GM06990 (cell line): ENCODE measurements around the gene GARIN5A.

ENCODE experiments used
- DNase-seq: peaks from one replicate; pipeline ENCODE4 v3.0.0-alpha.2; 2011; ENCODE audit not compliant: insufficient read length; ENCODE audit errors: extremely low read depth
- H3K27me3 ChIP-seq: replicated peaks from 2 replicates; pipeline ENCODE4 v1.6.0; 2011; ENCODE audit warnings: low read length; ENCODE audit not compliant: control insufficient read depth, insufficient read depth
- H3K36me3 ChIP-seq: 2 replicates; pipeline ENCODE4 v1.5.1; 2011; ENCODE audit warnings: low read length; ENCODE audit not compliant: control insufficient read depth, insufficient read depth
- H3K4me3 ChIP-seq: replicated peaks from 2 replicates; pipeline ENCODE4 v1.5.1; 2011; ENCODE audit warnings: low read depth, mild to moderate bottlenecking, control low read depth, low read length
- CTCF ChIP-seq: IDR thresholded peaks from 2 replicates; pipeline ENCODE4 v1.5.1; 2011; ENCODE audit warnings: low read length, control low read depth, mild to moderate bottlenecking, inconsistent platforms; ENCODE audit not compliant: insufficient read depth, poor library complexity, severe bottlenecking

Gene GARIN5A

GRCh38 chr19:50419580-50420035 lies 57.0 kb downstream of the GARIN5A start:
- peak overlapping the region; percentile 71 for H3K4me3 ChIP-seq
- no peaks in the 10 kb centered on the region for H3K27me3 ChIP-seq
- TF ChIP-seq CTCF = no peak
- DNase-seq = peak; percentile 77
- H3K36me3 ChIP-seq = peaks cover 6% of the 10 kb centered on the region

- H3K27me3 ChIP-seq = no peaks in the 10 kb centered on the region
- H3K36me3 ChIP-seq = peaks cover 6% of the 10 kb centered on the region
- H3K4me3 ChIP-seq = peak overlapping the region; percentile 71
- DNase-seq = no peak
- no peak for TF ChIP-seq CTCF
Observed at GRCh38 chr19:50419022-50419579, 57.5 kb downstream of the GARIN5A start.

- TF ChIP-seq CTCF = no peak
- Histone ChIP-seq H3K4me3 (peak within 1 kb of the TSS; percentile 71), H3K27me3 (no peaks in the 10 kb centered on the region), H3K36me3 (peaks cover 5% of the 10 kb centered on the region)
- DNase-seq = peak; percentile 81
Observed at GRCh38 chr19:50418176-50419021, 58.2 kb downstream of the GARIN5A start, which contains the start of gene SPIB. Gene SPIB (plus strand): TSS chr19:50418938. CDS start chr19:50418963, 25 bp downstream.

- peaks cover 2% of the 10 kb centered on the region for H3K36me3 ChIP-seq
Observed at GRCh38 chr19:50417111-50418081, 59.3 kb downstream of the GARIN5A start.

More at GRCh38 chr19:50417111-50418081, 59.3 kb downstream of the GARIN5A start:
- peak; percentile 64 for DNase-seq
- Histone ChIP-seq H3K27me3 (no peaks in the 10 kb centered on the region), H3K4me3 (peak overlapping the region; percentile 27)
- no peak for TF ChIP-seq CTCF
